ENCODE results near the gene GH2. TPM values are rescaled to one million over a fixed set of nuclear protein-coding genes. Genes with fewer than 3 reads are reported as not detected.
"Not testable (repeated sequence)": the region's sequence is repeated elsewhere in the genome, so short reads cannot be mapped to it uniquely, and the experiment has no call there.

The GH2 gene
- total RNA-seq, 4 donors from 2014 or later = not detected

DNA sequence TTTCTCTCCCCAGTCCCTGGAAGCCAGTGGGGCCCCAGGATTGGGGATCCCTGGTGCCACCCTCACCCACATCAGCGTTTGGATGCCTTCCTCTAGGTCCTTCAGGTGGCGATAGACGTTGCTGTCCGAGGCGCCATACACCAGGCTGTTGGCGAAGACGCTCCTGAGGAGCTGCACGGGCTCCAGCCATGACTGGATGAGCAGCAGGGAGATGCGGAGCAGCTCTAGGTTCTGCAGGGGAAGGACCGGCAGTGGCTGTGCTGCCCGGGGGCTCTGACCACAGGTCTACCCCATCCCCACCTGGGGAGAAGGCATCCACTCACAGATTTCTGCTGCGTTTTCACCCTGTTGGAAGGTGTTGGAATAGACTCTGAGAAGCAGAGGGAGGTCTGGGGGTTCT lies 1.0 kb downstream of the GH2 start:
- Histone ChIP-seq H3K4me1 (no peaks in the 10 kb centered on the region), H3K4me3 (no peak overlapping the region), H3K27ac (no peak overlapping the region), H3K36me3 (no peaks in the 10 kb centered on the region), H3K27me3 (no peaks in the 10 kb centered on the region), H3K9me3 (no peaks in the 10 kb centered on the region)
- intact Hi-C loops (cut with DNase I; ENCODE audit: low total_unique reads) (no loop called here), in situ Hi-C loops (cut with MboI; ENCODE audit: low sequenced_read_pairs in 4 of 4) (no loop called here)
- DNase-seq (no peak), ATAC-seq (no peak)
- TF ChIP-seq, protein P1, sequence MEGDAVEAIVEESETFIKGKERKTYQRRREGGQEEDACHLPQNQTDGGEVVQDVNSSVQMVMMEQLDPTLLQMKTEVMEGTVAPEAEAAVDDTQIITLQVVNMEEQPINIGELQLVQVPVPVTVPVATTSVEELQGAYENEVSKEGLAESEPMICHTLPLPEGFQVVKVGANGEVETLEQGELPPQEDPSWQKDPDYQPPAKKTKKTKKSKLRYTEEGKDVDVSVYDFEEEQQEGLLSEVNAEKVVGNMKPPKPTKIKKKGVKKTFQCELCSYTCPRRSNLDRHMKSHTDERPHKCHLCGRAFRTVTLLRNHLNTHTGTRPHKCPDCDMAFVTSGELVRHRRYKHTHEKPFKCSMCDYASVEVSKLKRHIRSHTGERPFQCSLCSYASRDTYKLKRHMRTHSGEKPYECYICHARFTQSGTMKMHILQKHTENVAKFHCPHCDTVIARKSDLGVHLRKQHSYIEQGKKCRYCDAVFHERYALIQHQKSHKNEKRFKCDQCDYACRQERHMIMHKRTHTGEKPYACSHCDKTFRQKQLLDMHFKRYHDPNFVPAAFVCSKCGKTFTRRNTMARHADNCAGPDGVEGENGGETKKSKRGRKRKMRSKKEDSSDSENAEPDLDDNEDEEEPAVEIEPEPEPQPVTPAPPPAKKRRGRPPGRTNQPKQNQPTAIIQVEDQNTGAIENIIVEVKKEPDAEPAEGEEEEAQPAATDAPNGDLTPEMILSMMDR (IDR thresholded peaks at IDR 0.05 in 4 of 5, conservative IDR thresholded peaks at IDR 0.05 in 1 of 5) = no peak
- no peak for TF ChIP-seq POLR2A (IDR thresholded peaks at IDR 0.05)

DNA sequence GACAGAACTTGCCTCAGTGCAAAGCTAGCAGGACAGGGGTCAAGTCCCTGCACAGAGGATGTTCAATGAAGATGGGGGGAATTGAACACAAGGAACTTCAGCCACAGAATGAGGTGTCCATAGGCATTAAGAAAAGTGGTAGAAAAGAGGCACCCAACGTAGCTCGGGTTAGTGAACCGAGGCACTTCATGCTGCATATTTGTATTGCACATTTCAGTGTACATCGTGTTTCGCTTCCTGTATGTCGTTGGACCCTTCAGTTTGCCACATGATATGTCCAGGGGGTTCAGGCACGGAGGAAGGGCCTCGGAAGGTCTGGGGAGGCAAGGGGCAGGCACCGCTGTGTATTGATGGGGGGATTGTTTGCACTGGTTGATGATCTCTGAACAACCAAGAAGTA lies 3.3 kb downstream of the GH2 start:
- H3K9me3 ChIP-seq; intact Hi-C loops (cut with DNase I; ENCODE audit: low total_unique reads); H3K27ac ChIP-seq; ATAC-seq; in situ Hi-C loops (cut with MboI; ENCODE audit: low sequenced_read_pairs in 4 of 4); H3K27me3 ChIP-seq; H3K4me3 ChIP-seq; H3K36me3 ChIP-seq; H3K4me1 ChIP-seq; DNase-seq: not testable (repeated sequence)

DNA sequence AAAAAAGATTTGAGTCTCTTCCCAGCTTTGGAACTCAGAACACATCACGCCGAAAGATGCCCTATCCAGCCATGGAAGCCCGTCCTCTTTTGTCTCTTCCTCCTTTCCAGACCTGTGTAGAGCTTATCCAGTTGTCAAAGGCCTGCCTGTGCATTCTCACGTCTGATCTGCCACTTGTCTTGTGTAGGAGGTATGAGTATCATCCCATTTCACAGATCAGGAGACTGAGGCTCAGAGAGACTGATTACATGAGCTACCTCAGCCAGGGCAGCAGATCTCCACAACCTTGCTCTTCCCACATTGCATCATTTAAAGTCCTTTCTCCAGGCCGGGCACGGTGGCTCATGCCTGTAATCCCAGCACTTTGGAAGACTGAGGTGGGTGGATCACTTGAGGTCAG lies 7.1 kb downstream of the GH2 start:
- intact Hi-C loops (cut with DNase I; ENCODE audit: low total_unique reads); in situ Hi-C loops (cut with MboI; ENCODE audit: low sequenced_read_pairs in 4 of 4); ATAC-seq: not testable (repeated sequence)

DNA sequence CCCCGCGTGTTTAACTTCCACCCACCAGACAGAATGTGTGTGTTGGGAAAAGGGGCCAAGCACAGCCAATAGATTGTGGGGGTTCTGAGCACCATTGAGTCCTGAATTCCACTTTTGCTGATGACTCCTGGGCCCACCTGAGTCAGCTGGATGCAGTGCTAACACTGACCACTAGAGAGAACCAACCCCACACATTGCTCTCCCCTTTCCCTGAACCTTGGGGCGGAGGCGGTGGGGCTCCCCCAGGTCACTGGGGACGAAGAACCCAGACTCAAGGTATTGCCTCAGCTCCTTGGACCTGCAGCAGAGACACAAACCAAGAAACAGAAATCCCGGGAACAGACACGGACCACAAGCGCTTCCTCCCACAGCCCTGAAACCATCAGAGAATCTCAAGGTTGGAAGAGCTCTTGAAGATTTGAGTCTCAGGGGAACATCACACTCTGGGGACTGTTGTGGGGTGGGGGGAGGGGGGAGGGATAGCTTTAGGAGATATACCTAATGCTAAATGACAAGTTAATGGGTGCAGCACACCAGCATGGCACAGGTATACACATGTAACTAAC lies 7.6 kb downstream of the GH2 start:
- H3K27me3 ChIP-seq; H3K27ac ChIP-seq; intact Hi-C loops (cut with DNase I; ENCODE audit: low total_unique reads); H3K4me1 ChIP-seq; H3K9me3 ChIP-seq; DNase-seq; in situ Hi-C loops (cut with MboI; ENCODE audit: low sequenced_read_pairs in 4 of 4); H3K4me3 ChIP-seq; H3K36me3 ChIP-seq; ATAC-seq: not testable (repeated sequence)

More for the DNA sequence above, 7.1 kb downstream of the GH2 start:
- H3K27me3 ChIP-seq, H3K9me3 ChIP-seq, H3K4me3 ChIP-seq, H3K36me3 ChIP-seq, H3K4me1 ChIP-seq, DNase-seq, H3K27ac ChIP-seq: not testable (repeated sequence)

DNA sequence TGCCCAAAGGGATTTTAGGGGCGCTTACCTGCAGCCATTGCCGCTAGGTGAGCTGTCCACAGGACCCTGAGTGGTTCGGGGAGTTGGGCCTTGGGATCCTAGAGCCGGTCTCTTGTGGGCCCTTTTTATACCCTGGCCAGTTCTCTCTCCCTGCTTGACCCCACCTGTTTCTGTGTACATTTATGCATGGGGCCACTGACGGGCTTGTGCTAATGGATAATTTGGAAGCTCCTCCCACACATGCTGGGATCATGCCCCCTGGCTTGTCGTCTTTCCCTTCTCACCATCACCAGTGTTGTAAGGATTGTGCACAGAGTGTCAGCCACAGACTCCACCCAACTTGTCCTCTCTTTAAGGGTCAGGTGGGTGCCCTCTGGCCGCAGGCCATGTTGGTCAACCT lies 8.2 kb downstream of the GH2 start, which contains the start of gene CSH2:
CSH2 (minus strand) TSS at position 101 of the 400 bp plus-strand sequence; CDS start at position 38, 63 bp downstream.
- H3K36me3 ChIP-seq; DNase-seq; H3K4me3 ChIP-seq; H3K27ac ChIP-seq; in situ Hi-C loops (cut with MboI; ENCODE audit: low sequenced_read_pairs in 4 of 4); intact Hi-C loops (cut with DNase I; ENCODE audit: low total_unique reads); ATAC-seq; H3K9me3 ChIP-seq; H3K27me3 ChIP-seq; H3K4me1 ChIP-seq: not testable (repeated sequence)

DNA sequence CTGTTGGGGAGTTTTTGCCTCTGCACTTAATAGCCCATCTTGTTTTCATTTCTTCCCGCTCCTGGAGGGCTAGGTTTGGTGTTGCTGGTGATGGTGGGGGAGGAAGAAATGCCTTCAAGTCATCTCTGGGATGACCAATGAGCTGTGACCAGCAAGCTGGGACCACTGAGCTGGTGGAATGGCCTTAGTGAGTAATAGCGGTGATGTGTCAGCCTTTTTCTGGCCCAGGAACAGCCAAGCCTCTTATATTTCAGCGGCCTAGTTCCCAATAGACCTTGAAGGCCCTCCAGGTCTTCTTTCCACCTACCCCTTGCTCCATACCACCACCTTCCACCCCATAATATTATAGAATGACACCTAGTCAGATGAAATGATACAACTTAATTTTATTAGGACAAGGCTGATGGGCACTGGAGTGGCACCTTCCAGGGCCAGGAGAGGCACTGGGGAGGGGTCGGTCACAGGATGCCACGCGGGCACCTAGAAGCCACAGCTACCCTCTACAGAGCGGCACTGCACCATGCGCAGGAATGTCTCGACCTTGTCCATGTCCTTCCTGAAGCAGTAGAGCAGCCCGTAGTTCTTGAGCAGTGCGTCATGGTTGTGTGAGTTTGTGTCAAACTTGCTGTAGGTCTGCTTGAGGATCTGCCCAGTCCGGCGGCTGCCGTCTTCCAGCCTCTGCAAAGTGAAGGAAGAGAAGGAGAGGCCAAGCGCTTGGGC lies 9.9 kb downstream of the GH2 start:
- H3K4me3 ChIP-seq; H3K36me3 ChIP-seq; DNase-seq; H3K27me3 ChIP-seq; H3K9me3 ChIP-seq; ATAC-seq; H3K27ac ChIP-seq; in situ Hi-C loops (cut with MboI; ENCODE audit: low sequenced_read_pairs in 4 of 4); H3K4me1 ChIP-seq; intact Hi-C loops (cut with DNase I; ENCODE audit: low total_unique reads): not testable (repeated sequence)

DNA sequence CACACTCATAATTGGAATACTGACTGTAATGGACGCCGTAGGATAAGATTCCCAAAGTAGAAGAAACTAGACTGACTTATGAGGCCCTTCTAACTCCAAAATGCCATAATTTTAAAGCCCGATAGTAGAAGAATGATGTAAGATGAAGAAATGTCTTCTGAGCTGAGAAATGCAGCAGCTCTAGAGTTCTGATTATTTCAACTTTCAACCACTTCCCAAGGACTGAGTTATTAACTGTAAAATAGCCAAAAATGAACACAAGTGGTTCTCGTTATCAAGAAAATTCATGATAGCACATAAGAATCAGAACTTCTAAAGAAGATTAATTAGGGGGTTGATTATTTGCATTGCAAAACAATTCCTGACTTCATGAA lies 11.5 kb downstream of the GH2 start:
- H3K36me3 ChIP-seq; H3K27ac ChIP-seq; DNase-seq; in situ Hi-C loops (cut with MboI; ENCODE audit: low sequenced_read_pairs in 4 of 4); ATAC-seq; H3K27me3 ChIP-seq; intact Hi-C loops (cut with DNase I; ENCODE audit: low total_unique reads); H3K4me3 ChIP-seq; H3K4me1 ChIP-seq; H3K9me3 ChIP-seq: not testable (repeated sequence)

DNA sequence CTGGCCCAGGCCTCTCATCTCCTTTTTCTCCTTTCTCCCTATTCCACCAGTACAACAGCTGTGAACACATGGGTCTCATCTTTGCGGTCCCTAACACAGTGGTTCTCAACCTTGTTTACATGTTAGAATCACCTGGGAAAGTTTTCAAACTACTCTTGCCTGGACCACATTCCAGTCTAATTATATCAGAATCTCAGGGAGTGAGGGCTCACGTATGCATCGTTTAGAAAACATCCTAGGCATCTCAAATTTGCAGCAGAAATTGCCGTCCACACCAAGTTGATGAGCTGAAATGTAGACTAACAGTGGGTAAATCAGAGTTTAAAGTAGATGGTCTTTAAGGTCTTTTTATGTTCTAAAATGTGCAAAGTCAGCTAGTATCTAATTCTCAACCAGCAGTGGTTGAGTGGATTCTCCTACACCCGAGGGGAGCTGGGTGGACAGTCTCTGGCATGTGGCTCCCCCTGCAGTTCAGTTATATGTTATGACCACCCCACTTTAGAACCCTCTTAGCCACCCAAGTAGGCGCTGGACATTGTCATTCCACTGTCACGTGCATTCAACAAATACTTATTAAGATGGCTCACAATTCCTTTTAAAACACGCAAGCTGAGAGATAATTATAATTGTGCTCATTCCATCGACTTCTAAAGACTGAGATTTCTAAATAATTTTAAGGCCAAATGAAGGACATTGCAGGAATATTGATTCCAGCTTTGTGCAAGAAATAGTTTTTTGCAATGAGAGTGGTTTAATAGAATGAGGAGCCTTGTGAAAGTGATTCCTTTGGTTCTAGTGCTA lies 12.1 kb downstream of the GH2 start:
- ATAC-seq; in situ Hi-C loops (cut with MboI; ENCODE audit: low sequenced_read_pairs in 4 of 4); DNase-seq; H3K36me3 ChIP-seq; H3K27me3 ChIP-seq; H3K4me1 ChIP-seq; H3K4me3 ChIP-seq; H3K9me3 ChIP-seq; H3K27ac ChIP-seq: not testable (repeated sequence)
- intact Hi-C loops (cut with DNase I; ENCODE audit: low total_unique reads) = loop anchor here (10.0 kb wide), 1 partner anchor 445 kb away; no protein-coding TSS in a partner anchor

DNA sequence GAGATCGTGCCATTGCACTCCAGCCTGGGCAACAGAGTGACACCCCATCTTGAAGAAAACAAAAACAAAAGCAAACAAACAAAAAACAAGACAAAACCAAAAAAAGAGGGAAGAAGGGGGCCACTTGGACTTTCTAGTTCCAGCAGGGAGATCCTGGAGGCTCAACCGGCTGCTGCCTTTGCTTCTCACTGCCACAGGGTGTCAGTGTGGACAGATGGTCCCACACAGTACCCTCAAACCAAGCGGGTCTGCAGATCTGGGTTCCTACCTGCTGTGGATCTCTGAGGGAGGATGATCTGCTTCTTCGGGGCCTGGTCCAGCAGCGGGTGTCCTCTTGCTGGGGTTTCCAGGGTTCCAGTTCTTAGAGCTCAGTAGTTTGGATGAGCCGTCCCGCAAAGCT lies 15.1 kb downstream of the GH2 start:
- H3K4me3 ChIP-seq; ATAC-seq; H3K4me1 ChIP-seq; H3K9me3 ChIP-seq; in situ Hi-C loops (cut with MboI; ENCODE audit: low sequenced_read_pairs in 4 of 4); DNase-seq; H3K27me3 ChIP-seq; H3K27ac ChIP-seq; H3K36me3 ChIP-seq: not testable (repeated sequence)
- intact Hi-C loops (cut with DNase I; ENCODE audit: low total_unique reads) = loop anchor here (10.0 kb wide), 1 partner anchor 442 kb away; no protein-coding TSS in a partner anchor
